Endothelial cell of hepatic sinusoid (primary cell): ENCODE results near the gene C20orf96.

ENCODE experiments used
- in situ Hi-C: cut with HindIII; loops from 2 replicates; pipeline ENCODE4 v1.10.0; 2017; ENCODE audit warnings: low sequenced_read_pairs

The C20orf96 gene

DNA sequence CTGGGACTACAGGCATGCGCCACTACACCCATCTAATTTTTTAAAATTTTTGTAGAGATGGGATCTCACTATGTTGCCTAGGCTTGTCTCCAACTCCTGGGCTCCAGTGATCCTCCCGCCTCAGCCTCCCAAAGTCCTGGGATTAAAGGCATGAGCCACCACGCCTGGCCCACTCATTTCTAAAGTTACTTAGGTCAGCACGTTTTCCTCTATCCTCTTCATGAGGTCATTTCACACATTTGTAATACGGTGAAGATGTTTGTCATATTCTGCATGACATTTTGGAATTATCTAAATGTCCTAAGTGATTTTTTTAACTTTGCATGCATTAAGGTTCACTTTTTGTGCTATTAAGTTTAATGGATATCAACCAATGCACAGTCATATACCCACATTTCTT lies 22.9 kb upstream of the C20orf96 start:
- in situ Hi-C loops: no loop called here

DNA sequence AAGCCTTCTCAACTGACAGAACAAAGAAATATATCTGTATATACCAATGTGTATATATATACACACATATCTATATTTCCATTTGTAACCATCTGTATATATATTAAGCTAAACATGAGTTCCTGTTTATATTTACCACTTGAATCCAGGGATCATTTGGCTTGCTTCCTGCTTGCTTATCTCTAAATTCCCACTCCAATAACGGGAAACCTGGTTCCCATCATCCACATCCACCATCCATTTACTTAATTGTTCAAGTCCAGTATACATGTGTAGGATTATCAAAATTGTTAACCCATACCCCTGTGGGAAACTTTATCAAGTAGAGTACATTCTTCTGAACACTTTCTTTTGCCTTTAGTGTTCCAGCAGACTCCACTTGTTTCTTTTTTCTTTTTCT lies 22.3 kb upstream of the C20orf96 start:
- in situ Hi-C loops: no loop called here

DNA sequence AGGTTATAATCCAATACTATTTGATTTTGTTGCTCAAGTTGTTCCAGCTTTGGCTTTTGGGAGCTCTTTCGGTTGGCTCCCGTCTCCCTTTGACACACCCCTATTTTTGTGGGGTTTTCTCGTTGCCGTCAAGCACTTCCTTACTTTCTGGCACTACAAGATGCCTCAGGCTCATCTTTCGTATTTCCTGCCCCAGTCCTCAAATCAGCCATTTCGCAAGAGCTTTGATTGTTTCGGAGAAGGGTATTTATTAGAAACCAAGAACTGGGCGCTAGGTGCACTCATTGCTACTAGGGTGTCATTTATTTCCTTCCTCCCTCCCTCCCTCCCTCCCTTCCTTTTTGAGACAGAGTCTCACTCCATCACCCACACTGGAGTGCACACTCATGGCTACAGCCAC lies 21.5 kb upstream of the C20orf96 start:
- in situ Hi-C loops: no loop called here

DNA sequence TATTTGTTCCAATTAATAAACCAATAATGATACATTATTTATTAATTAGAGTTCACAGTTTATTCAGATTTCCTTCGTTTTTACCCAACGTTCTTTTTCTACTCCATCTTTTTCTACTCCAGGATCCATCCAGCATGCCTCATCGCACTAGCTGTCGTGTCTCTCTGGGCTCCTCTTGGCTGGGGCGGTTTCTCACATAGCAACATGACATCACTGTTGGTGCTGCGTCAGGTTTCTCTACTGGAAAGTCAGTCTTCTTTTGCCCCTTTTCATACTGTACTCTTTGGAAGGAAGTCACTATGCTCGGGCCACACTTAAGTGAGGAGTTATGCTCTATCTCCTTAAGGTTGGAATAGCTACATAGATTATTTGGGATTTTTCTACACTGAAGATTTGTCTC lies 21.1 kb upstream of the C20orf96 start:
- in situ Hi-C loops: no loop called here

DNA sequence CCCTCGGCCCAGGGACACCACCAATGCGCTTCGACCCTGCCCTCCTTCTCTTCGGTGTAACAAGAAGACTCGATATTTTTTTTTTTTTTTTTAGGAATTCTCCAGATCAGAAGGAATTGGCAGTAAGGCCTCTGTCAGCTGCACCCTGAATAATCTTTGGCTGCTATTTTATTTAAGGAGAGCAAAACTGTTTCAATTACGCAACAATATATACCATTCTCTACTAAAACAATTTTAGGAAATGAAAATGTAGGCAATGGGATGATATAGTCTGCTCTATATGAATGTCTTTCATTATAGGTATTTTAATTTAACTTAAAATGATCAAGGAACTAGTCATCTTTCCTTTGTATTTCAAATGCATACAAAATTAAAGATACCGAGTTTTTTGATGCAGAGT lies 20.1 kb upstream of the C20orf96 start:
- in situ Hi-C loops: no loop called here

DNA sequence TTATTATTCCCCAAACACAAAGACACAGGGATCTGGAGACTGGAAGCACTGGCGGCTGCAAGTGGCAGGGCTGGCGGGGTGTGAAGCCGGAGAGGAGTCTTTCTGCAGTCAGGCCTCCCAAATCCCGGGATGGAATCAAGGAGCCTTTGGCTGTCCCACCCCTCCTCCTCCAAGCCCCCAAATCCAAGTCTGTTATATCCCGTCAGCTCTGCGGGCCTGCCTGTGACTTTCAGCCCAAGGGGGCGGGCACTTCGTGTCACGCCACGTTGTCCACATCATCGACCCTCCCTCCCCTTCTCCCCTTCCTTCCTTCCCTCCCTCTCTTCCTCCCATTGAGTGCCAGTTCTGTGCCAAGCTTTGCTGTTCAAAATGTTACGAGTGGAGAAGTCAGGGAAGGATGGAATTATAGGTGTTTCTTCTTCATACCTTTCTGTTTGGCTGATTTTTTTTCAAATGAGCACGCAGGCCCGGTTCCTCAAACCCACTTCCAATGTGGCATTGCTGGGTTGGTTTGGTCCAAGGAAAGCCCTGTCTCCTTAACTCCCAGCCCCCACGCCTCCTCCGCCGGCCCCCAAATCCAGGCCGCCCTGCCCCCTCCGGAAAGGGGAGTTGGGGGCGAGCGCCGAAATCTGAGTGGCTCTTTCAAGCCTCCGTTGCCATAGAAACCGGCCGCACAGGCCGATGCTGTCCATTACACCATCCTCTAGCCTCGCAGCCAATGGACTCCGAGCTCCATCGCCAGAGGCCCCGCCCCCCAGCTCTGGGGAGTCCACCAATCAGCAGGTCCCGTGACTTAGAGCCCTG lies 19.5 kb upstream of the C20orf96 start:
- in situ Hi-C loops: no loop called here

DNA sequence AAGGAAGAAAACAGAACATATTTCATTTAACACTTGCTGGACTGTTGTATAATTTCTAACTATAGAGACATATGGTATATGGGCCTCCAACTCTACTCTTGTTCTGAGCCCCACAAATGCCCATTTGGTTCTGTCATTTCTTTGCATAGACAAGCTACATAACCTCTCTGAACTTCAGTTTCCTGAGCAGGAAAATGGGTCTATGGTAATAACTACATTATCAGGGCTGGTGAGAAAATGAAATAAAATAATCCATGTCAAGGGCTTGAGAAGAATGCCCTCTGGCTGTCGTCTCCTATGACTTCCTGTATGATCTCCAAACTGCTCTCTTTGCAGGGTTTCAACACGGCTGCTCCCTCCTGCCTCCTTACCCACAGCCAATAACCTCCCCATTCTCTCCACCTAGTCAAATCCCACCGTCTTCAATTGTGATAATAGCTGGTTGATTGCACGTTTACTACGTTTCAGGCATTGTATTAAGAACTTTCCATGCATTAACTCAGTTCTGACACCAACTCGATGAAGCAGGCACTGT lies 18.8 kb upstream of the C20orf96 start:
- in situ Hi-C loops: no loop called here

DNA sequence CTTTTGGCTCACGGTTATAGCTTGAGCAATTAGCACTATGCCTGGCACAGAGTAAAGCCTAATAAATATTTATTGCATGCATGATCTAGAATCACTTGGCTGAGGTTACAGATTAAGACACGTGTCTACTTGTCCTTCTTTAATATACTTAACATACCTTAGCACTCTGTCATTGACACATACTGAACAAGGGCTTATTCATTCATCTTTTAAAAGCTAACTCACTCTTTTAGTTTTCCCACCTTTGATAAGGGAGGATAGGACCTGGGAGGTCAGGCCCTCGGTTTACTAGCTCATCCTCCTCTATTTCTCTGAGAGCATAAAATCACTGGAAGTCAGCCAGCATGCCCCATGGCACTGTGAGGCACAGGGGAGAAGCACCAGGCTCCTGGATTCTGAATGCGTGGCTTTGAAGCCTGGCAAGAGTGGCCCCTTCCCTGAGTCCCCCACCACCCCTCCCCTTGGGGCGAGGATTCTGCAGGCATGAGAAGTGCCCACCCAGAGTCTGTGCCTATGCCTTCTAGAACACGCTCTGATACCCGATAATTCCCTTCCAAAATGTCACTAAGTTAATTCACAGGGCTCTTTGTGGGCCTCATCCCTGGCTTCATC lies 18.0 kb upstream of the C20orf96 start:
- in situ Hi-C loops: no loop called here

DNA sequence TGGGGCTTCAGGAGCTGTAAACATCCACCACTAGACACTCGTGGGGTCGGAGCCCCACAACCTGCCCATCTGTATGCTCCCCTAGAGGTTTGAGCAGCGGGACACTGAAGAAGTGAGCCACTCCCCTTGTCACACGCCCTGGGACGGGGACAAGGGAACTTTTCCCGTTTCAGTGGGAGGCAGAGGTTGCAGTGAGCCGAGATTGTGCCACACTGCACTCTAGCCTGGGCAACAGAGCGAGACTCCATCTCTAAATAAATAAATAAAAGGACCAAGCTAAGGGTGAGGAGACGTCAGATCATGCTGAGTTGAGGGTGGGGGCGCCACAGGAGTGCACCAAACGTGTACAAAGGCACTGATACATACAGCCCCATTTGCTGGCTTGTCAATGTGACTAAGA lies 15.2 kb upstream of the C20orf96 start:
- in situ Hi-C loops: no loop called here

DNA sequence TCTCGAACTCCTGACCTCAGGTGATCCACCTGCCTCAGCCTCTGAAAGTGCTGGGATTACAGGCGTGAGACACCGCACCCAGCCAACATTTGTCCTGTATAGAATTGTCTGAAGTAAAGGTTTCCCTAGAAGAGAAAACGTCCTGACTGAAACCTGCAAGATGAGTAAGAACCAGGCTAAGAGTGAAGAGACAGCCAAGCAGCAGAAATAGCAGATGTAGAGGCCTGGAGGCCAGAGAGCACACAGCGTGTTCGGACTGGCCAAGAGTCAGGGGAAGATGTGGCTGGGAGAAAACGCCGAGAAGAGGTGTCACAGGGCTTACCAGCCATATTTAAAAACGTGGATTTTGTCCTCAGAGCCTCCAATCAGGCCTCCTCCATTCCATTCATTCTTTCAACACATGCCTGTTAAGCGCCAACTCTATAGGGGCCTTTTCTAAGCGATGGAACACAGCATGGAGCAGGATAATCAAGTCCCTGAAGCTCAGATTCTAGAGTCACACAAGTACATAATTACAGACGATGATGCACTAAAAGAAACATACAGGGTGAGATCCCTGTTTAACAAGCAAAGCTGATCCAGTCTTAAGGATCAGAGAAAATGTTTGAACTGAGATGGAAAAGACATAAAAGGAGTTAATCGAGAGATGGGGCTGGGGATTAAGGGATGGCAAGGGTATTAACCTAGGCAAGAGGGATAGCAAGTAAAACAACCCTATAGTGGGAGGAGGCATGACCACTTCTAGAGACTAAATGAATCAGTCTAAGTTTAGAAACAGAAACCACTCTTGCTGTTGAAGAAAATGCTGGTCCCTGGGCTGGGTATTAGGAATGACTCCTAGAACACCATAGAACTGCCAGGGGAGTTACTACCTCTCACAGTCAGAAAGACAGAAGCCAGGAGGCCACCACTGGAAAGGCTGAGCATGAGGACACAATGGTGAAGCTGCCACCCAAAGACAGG lies 11.6 kb upstream of the C20orf96 start:
- in situ Hi-C loops: no loop called here

DNA sequence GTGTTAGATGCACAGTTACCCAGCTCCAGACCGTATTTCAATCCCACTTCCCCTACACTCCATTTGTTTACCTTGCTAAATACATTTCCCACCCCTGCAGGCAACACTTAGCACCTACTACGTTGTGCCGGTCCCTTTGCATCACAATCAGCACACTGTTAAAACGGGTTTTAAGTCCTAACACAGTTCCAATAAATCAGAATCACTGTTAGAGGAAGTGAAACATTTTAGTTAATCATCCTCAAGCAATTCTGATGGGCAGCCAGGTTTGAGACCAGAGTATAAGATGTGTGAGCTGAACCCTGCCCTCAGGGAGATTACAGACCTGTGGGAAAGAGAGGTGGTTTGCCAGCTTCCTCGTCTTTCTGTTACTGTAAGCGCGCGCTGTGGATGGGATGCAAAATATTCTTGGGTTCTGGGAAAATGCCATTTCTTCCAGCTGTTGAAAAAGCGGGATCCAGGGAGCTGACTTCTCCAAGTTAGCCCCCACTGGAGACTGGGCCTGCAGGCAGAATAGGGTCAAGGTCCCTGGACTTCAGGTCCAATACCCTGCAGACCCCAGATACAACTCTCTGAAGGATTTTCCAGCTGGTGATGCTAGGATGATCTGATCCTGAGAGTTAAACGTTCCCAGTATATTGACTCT lies 9.9 kb upstream of the C20orf96 start:
- in situ Hi-C loops: no loop called here

DNA sequence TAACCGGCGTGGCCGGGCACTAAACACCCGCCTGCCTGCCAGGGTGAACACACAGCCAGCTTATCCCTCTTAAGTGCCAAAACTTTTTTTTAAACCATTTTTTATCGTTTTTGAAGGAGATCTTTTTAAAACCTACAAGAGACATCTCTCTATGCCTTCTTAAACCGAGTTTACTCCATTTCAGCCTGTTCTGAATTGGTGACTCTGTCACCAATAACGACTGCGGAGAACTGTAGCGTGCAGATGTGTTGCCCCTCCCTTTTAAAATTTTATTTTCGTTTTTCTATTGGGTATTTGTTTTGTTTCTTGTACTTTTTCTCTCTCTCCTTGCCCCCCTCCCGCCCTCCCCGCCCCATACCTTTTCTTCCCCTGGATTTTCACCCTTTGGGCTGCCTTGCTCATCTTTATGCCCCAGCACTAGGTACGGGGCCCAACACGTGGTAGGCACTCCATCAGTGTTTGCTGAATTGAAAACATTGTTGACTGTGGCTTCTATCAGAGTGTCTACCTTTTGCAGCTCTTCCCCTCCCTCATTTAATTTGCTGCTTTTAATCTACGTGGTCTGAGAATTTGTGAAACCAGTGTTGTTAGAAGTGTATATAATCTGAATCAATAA lies 8.3 kb upstream of the C20orf96 start:
- in situ Hi-C loops: no loop called here

DNA sequence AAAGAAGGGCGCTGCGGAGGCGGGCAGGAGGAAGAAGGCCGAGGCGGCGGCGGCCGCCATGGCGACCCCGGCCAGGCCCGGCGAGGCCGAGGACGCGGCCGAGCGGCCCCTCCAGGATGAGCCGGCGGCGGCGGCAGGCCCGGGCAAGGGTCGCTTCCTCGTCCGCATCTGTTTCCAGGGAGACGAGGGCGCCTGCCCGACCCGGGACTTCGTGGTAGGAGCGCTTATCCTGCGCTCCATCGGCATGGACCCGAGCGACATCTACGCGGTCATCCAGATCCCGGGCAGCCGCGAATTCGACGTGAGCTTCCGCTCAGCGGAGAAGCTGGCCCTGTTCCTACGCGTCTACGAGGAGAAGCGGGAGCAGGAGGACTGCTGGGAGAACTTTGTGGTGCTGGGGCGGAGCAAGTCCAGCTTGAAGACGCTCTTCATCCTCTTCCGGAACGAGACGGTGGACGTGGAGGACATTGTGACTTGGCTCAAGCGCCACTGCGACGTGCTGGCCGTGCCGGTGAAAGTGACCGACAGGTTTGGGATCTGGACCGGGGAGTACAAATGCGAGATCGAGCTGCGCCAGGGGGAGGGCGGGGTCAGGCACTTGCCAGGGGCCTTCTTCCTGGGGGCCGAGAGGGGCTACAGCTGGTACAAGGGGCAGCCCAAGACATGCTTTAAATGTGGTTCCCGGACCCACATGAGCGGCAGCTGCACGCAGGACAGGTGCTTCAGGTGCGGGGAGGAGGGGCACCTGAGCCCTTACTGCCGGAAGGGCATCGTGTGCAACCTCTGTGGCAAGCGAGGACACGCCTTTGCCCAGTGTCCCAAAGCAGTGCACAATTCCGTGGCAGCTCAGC lies 7.6 kb upstream of the C20orf96 start:
- in situ Hi-C loops: no loop called here

DNA sequence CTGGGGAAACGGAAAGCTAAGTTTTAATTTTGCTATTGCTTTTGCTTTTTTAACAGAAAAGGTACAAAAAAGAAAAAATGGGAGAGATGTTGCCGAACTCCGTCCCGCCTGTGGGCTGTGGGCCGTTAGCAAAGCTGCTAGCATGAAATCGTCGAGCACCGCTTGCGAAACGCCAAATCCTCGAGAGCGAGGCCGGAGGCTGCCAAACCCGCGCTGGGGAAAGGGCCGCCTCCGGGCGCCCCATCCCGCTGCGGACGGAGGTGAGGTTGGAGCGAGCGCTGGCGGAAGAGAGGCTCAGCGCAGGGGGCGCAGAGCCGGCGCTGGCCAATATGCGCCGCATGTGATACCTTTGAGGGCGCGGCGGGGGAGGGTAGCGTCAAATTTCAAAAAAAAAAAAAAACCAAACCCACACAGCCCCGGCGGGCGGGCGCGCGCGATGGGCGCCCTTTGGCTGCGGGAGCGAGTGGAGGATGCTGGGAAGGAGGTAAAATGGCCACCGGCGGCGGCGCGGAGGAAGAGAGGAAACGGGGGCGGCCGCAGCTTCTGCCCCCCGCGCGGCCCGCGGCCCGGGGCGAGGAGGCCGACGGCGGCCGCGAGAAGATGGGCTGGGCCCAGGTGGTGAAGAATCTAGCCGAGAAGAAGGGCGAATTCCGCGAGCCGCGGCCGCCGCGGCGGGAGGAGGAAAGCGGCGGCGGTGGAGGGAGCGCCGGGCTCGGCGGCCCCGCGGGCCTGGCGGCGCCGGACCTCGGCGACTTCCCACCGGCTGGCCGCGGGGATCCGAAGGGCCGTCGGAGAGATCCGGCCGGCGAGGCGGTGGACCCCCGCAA lies 6.8 kb upstream of the C20orf96 start, which contains the start of gene ZCCHC3:
TSS of gene ZCCHC3 (plus strand) at position 473 of the 827 bp plus-strand sequence. CDS start at position 490, 17 bp downstream.
- in situ Hi-C loops: no loop called here

DNA sequence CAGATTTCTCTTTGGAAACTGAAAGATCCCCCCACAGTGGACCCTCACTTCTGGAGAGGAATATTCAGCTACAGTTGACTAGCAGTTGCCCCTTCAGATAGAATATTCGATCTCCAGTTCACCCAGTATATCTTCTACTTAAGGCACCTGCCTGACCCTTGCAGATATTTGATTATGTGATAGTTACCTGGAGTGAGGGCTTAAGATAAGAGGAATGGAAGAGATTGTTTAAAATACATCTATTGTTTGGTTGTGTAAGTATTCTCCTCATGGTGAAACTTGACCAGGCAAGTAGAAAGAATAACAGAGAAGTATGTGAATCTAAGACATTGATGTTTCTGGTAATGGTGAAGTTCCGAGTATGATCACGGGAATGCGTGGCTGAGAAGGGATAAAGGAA lies 5.3 kb upstream of the C20orf96 start:
- in situ Hi-C loops: no loop called here

DNA sequence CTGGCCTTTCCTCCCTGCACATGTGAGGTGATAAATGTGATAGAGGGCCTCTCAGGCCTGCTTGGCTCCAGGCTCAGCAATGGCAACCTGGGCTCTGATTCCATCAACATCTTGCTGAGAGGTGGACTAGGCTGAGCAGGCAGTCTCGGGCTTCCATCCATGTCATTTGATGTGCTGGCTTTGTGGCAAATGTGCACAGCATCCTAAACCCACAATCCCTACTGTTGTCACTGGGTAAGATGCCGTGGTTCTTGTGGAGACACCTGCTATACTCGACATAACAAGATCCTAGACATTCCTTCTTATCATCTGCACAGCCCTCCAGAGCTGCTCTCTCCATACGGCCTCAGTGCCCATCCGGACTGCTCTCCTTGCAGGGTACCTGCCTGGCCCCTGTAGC lies 4.1 kb upstream of the C20orf96 start:
- in situ Hi-C loops: no loop called here

DNA sequence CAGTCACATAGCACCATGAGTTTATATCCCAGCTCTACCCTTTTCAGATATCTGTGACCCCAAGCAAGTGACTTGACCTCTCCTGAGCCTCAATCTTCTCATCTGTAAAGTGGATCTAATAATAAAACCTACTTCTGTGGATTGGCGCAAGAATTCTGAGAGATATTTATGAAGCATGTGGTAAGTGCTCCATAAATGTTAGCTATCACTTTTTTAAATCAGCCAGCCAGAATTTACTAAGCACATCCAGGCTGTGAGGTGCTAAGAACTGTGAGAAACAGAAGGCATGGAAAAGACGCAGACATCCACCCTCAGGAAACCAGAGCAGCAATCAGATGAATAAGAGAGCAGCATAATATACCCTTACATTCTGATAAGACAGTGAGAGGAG lies 862 bp downstream of the C20orf96 start:
- in situ Hi-C loops: no loop called here

DNA sequence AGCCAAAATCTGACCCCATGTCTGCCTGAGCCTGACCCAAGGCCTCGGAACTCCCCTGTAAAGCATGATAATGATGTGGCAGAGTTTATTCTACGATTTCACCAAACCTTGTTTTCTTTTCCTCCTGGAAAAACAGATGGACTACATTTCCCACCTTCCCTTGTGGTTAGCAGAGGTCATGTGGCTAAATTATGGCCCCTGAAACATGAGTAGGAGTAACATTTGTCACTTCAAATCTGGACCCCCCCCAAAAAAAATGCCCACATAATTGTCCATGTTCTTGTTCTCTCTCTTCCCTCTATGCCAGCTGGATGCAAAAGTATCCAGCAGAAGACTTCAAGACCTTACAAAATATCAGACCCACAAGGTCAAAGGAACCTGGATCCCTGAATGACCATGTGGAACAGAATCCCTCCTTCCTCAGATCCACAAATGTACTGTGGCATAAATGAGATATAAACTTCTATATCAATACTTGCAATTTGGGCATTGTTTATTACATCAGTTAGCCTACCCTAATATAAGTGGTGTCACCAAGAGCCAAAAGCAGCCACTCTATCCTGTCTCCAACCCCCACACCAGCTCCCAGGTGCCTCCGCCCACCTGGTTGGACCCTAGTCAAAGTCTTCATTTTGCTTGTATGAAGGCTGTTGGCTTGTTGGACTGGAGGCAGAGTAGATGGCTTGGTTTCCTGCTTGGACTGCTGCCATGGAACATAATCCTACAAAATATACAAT lies 1.4 kb downstream of the C20orf96 start:
- in situ Hi-C loops: no loop called here
